GM19023 (cell line): ENCODE data around the gene AGK.

Source experiments
- ATAC-seq: cut with Tn5 transposase; IDR thresholded peaks from one replicate; pipeline ENCODE4 v1.9.1; 2021; ENCODE audit warnings: mild to moderate bottlenecking, moderate library complexity; ENCODE audit not compliant: unreplicated experiment

Gene AGK

DNA sequence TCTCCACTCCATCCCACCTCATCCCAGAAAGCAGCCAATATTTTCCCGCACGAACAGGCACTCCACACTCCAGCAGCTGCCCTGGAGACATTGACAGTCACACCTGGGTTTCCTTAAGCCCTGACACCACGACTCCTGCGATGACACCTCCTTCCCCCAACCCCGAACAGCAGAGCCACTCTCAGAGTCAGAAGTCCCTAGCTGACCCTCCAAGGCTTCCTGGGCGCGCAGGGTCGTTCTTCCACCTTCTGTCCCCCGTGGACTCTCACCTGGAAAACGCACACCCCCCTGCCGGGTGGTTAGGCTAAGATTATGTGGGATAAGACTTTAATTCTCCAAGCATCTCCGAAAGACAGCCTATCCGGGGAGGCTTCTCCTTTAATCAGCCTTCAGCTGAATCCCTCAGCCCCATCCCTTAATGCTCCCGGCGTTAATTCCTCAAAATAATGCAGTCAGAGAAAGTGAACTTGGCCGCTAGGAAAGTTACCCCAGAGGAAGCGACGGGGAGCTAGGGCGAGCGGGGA lies 149.7 kb downstream of the AGK start:
- ATAC-seq = no peak

DNA sequence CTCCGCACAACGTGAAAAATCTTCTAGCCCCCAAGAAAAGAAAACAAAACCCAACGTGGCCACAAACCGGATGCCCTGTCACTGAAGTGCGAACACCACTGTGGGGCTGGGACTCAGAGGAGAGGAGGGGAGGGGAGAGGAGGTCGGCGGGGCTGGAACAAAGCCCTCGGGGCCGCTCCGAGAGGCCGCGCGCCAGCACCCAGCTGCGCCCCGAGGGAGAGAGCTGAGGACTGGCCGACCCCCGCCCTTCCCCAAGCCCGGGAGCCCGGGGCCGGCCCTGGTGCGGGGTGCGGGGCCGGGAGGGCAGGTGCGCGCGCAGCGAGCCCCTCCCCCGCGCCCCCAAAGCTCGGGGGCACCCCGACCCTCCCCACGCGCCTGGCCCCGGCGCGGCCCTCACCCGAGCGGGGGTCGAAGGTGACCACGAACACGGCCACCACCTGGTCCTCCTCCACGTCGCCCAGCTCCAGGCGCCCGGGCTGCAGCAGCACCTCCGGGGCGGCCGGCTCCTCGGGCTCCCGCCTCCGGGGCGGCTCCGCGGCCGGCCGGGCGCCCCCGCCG lies 150.4 kb downstream of the AGK start:
- peak; percentile 85 for ATAC-seq

DNA sequence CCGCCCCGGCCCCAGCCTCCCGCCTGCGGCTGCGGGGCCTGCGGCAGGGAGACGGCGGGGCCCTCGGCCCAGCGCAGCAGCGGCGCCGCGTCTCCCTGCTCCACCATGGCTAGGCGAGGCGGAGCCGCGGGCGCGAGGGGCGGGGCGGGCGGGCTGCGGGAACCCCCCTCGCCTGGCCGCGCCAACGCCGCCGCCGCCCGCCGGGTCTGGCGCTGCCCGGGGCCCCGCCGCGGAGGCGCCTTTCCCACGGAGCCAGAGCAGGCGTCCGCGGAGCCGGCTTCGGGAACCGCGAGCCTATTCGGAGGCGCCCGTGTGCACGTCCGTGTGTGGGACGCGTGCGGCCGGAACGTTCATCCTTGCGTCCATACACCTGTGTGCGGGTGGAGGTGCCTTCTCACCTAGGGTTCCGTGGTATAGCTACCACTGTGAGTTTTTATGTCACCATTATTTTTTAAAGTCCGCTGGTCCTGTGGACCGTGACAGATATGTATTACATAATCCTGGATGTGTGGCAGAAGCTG lies 150.9 kb downstream of the AGK start, which contains the start of gene DENND11:
DENND11 (minus strand) TSS at position 120 of the 521 bp plus-strand sequence; CDS start at position 107, 13 bp downstream.
- ATAC-seq = peak; percentile 81

DNA sequence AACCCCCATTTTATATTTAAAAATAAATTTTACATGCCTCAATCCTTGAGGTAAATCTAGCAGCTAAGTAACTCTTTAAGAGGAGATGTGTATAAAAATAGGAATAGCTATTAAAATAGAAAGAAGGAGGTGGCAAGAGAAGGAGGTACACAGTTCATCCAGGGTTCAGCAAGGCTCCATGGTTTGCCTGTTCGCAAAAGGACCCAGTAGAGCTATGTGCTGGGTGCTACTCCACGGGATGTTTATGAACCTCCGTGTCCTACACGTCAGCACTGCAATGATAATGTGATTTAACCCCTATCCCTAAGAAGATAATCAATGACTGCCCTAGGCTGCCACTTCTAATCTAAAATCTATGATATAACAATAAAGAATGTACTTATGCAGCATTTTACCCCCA lies 151.7 kb downstream of the AGK start:
- no peak for ATAC-seq

DNA sequence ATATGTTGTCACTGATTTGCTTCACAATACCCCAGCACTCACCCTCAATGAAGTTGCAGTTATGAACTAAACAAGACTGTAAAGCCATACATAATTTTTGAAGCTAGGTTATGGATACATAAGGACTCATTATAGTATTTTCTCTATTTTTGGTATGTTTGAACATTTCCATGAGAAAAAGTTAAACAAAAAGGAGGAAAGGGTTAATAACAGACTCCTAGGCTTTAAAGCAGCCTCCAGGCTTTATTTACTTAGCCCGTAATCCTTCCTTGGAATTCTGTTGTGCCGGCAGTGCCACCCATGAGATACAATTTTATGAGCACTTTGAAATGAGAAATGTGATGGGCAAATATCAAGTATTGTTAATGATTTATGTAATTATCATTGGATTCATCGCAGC lies 152.9 kb downstream of the AGK start:
- ATAC-seq = no peak

DNA sequence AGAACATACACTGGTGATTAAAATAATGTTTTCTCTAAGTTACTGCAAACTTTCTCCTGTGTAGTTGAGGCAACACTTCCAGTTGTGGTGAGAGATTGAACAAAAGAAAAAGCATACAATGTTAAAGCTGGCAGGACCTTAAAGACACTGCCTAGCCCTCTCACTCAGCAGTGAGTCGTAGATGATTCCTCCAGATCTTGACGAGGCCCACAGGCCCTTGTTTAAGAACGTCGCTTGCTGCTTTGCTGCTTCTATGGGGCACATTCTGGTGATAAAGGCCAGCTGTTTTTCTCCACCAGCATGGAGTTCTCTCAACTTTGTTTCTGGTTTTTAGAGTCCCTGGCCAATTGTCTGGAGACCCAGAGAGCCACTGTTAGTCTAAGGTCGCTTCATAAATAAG lies 153.5 kb downstream of the AGK start:
- ATAC-seq = no peak
